BE2C (cell line): Measurements from ENCODE around the gene HDHD2.
"Not testable (repeated sequence)": the region's sequence is repeated elsewhere in the genome, so short reads cannot be mapped to it uniquely, and the experiment has no call there.

Experiments
- DNase-seq: peaks from one replicate; pipeline ENCODE4 v3.0.0-alpha.2; 2020
- H3K27me3 ChIP-seq: fragments of 250-450 bp; sonication (Bioruptor Pico); 2 replicates; pipeline ENCODE4 v1.5.1; 2020; ENCODE audit warnings: mild to moderate bottlenecking
- H3K36me3 ChIP-seq: fragments of 250-450 bp; sonication (Bioruptor Pico); 2 replicates; pipeline ENCODE4 v1.5.1; 2020; ENCODE audit warnings: mild to moderate bottlenecking
- H3K4me1 ChIP-seq: fragments of 250-450 bp; sonication (Bioruptor Pico); 2 replicates; pipeline ENCODE4 v1.5.1; 2020
- H3K4me3 ChIP-seq: 2 replicates; pipeline ENCODE4 v1.5.1; 2011; ENCODE audit warnings: low read depth, low read length
- H3K9me3 ChIP-seq: fragments of 250-450 bp; sonication (Bioruptor Pico); 2 replicates; pipeline ENCODE4 v1.5.1; 2020
- CTCF ChIP-seq: IDR thresholded peaks from 2 replicates; pipeline ENCODE4 v1.5.1; 2012; ENCODE audit warnings: mild to moderate bottlenecking, low read depth, low read length

The HDHD2 gene

DNA sequence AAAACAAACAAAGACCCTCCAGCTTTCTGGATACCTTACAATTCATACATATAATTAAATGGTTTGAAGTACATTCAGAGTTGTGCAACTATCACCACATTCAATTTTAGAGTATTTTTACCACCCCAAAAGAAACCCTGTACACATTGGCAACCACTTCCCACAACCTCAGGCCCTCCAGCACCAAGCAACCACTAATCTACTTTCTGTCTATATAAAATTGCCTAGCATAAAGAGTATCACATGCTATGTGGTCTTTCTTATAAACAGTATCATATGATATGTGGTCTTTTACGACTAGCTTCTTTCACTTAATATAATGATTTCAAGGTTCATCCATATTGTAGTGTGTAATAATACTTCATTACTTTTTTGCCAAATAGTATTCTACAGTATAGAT lies 18.6 kb upstream of the HDHD2 start:
- Histone ChIP-seq H3K36me3 (no peaks in the 10 kb centered on the region; the same call in 1 of the 2 replicates), H3K9me3 (no peaks in the 10 kb centered on the region), H3K4me3 (no peak overlapping the region), H3K4me1 (no peaks in the 10 kb centered on the region), H3K27me3 (no peaks in the 10 kb centered on the region)
- DNase-seq, result no peak
- no peak for TF ChIP-seq CTCF

DNA sequence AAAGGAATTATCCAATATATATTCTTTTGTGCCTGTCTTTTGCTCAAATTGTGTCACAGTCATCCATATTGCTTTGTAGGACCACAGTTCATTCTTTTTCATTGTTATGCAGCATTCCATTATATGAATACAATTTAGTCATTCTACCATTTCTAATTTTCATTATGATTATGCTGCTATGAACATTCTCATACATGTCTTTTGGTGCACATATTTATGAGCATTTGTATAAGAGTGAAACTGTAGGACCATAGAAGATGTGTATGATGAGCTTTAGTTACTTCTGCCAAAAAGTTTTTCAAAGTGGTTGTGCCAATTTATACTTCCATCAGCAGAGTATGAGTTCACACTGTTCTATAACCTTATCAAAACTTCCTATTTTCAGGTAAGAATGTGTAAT lies 18.2 kb upstream of the HDHD2 start:
- Histone ChIP-seq H3K36me3 (no peaks in the 10 kb centered on the region), H3K27me3 (no peaks in the 10 kb centered on the region), H3K9me3 (no peaks in the 10 kb centered on the region), H3K4me1 (no peaks in the 10 kb centered on the region), H3K4me3 (no peak overlapping the region)
- DNase-seq, result no peak
- TF ChIP-seq CTCF, result no peak

DNA sequence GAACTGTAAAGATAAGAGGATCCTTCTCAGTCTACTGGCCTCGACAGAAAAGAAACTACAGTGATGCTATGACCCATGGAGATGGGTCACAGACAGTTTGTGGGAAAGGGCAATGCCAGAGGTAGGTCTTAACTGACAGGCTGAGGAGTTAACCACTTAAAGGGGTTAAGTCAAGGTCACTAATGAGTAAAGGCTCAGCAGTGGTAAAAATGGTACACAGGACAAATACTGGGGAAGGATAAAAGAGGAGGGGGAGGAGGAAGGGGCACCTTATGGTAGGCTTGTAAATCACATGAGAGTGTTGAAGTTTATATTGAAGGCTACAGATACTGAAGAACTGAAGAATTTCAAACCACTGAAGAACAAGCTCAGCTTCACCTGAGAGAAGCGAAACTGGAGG lies 16.0 kb upstream of the HDHD2 start:
- H3K9me3 ChIP-seq, result no peaks in the 10 kb centered on the region
- no peaks in the 10 kb centered on the region for H3K27me3 ChIP-seq
- DNase-seq, result no peak
- TF ChIP-seq CTCF, result no peak
- H3K4me1 ChIP-seq, result no peaks in the 10 kb centered on the region
- no peak overlapping the region for H3K4me3 ChIP-seq
- H3K36me3 ChIP-seq, result no peaks in the 10 kb centered on the region

GRCh38 chr18:47163241-47163640 lies 12.9 kb upstream of the HDHD2 start:
- H3K4me3 ChIP-seq, result no peak overlapping the region
- H3K9me3 ChIP-seq, result no peaks in the 10 kb centered on the region
- H3K4me1 ChIP-seq, result no peaks in the 10 kb centered on the region
- no peak for DNase-seq
- H3K36me3 ChIP-seq, result no peaks in the 10 kb centered on the region
- H3K27me3 ChIP-seq, result no peaks in the 10 kb centered on the region
- no peak for TF ChIP-seq CTCF

GRCh38 chr18:47160256-47160655 lies 10.0 kb upstream of the HDHD2 start:
- H3K9me3 ChIP-seq, result no peaks in the 10 kb centered on the region
- no peak for DNase-seq
- H3K36me3 ChIP-seq, result no peaks in the 10 kb centered on the region
- no peak for TF ChIP-seq CTCF
- no peaks in the 10 kb centered on the region for H3K27me3 ChIP-seq
- H3K4me3 ChIP-seq, result no peak overlapping the region
- no peaks in the 10 kb centered on the region for H3K4me1 ChIP-seq

DNA sequence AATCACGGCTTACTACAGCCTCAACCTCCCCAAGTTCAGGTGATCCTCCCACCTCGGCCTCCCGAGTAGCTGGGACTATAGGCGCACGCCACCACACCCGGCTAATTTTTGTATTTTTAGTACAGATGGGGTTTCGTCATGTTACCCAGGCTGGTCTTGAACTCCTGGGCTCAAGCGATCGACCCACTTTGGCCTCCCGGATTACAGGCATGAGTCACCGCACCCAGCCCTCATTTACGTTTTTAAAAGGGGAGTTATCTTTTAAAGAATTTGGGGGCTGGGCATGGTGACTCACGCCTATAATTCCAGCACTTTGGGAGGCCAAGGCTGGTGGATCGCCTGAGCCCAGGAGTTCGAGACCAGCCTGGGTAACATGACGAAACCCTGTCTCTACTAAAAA lies 8.1 kb upstream of the HDHD2 start:
- not testable (repeated sequence) for DNase-seq, H3K27me3 ChIP-seq, H3K4me3 ChIP-seq, H3K36me3 ChIP-seq, H3K9me3 ChIP-seq, H3K4me1 ChIP-seq

GRCh38 chr18:47151439-47151838 lies 1.1 kb upstream of the HDHD2 start:
- Histone ChIP-seq H3K27me3 (no peaks in the 10 kb centered on the region), H3K4me3 (peak overlapping the region; percentile 69), H3K9me3 (no peaks in the 10 kb centered on the region), H3K36me3 (no peaks in the 10 kb centered on the region), H3K4me1 (no peaks in the 10 kb centered on the region)
- DNase-seq, result no peak
- no peak for TF ChIP-seq CTCF
